ENCODE data around the gene TMEM143. TPM values are rescaled to one million over a fixed set of nuclear protein-coding genes. Genes with fewer than 3 reads are reported as not detected.
"Not testable (repeated sequence)": the region's sequence is repeated elsewhere in the genome, so short reads cannot be mapped to it uniquely, and the experiment has no call there.

The TMEM143 gene
- total RNA-seq, 4 donors from 2014 or later, result 2.8 to 13.1 (median 6.6) TPM

DNA sequence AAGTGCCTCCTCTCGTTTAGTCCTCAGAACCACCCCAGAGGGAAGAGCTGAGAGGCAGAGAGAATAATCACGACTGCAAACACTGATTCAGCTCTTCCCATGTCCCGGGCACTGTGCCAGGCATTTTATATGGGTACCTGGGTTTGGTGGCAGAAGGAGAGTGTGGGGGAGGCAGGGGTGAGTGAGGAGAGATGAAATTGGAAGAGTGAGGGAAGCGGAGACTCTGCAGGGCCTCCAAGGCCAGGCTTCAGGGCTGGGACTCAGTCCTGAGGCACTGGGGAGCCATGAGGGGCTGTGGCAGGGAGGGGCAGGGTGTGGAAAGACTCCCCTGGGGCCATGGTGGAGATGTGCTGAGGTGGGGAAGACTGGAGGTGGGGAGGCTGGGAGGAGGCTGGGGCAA is 9.2 kb upstream of the TMEM143 start:
- no peaks in the 10 kb centered on the region for H3K4me1 ChIP-seq
- 60% methylated on average over 4 of the region's 4 CpGs; no CpG with 5 or more reads in 1 of the 2 donors for WGBS, 2 donors (ENCODE audit: low coverage in 1 of 2)
- H3K27me3 ChIP-seq, result no peaks in the 10 kb centered on the region
- TF ChIP-seq POLR2A (IDR thresholded peaks at IDR 0.05) (no peak), CTCF (IDR thresholded peaks at IDR 0.05) (no peak), POLR2AphosphoS5 (IDR thresholded peaks at IDR 0.05) (no peak), EP300 (IDR thresholded peaks at IDR 0.05) (no peak)
- H3K36me3 ChIP-seq, result no peaks in the 10 kb centered on the region
- H3K9me3 ChIP-seq, result no peaks in the 10 kb centered on the region
- H3K4me3 ChIP-seq, result no peak overlapping the region
- ATAC-seq, result no peak
- no peak overlapping the region for H3K27ac ChIP-seq

DNA sequence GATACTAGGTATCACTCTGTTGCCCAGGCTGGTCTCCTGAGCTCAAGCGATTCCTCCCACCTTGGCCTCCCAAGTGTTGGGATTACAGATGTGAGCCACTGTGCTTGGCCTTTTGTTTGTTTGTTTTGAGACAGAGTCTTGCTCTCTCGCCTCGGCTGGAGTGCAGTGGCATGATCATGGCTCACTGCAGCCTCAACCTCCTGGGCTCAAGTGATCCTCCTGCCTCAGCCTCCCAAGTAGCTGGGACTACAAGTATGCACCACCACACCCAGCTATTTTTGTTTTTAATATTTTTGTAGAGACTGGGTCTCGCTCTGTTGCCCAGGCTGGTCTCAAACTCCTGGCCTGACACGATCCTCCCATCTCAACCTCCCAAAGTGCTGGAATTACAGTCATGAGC is 8.0 kb upstream of the TMEM143 start:
- not testable (repeated sequence) for H3K9me3 ChIP-seq, H3K27me3 ChIP-seq, H3K36me3 ChIP-seq, ATAC-seq, H3K4me1 ChIP-seq, H3K4me3 ChIP-seq, H3K27ac ChIP-seq
- 87 to 100% methylated on average over 1 to 5 of the region's 5 CpGs for WGBS, 2 donors (ENCODE audit: low coverage in 1 of 2)

- WGBS, 2 donors (ENCODE audit: low coverage in 1 of 2), result 49% methylated on average over 7 of the region's 7 CpGs; no CpG with 5 or more reads in 1 of the 2 donors
- no peak overlapping the region for H3K27ac ChIP-seq
These were observed 7.6 kb upstream of the TMEM143 start for GRCh38 chr19:48371367-48371766.

DNA sequence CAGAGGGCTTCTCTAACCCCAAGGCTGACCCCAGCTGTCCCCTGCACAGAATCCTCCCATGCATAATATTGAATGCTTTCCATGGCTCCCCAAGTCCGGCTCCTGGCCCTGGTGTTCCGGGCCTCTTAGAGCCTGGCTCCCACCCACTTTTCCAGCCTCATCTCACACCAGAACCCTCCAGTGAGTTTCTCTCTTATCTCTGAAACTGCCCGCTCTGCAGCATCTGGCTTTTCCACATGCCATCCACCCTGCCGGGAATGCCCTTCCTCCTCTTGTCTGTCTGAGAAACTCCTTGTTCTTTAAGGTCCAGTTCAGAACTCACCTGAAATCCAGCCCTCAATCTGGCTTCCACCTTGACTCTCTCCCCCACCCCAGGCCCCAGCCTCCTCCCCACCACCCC is 7.2 kb upstream of the TMEM143 start:
- H3K27me3 ChIP-seq, result no peaks in the 10 kb centered on the region
- ATAC-seq, result no peak
- TF ChIP-seq EP300 (IDR thresholded peaks at IDR 0.05) (no peak), POLR2A (IDR thresholded peaks at IDR 0.05) (no peak), POLR2AphosphoS5 (IDR thresholded peaks at IDR 0.05) (no peak), CTCF (IDR thresholded peaks at IDR 0.05) (no peak)
- H3K27ac ChIP-seq, result no peak overlapping the region
- H3K4me3 ChIP-seq, result no peak overlapping the region
- no peaks in the 10 kb centered on the region for H3K9me3 ChIP-seq
- H3K4me1 ChIP-seq, result no peaks in the 10 kb centered on the region
- WGBS, 2 donors (ENCODE audit: low coverage in 1 of 2), result 56 to 81% methylated on average over 2 to 4 of the region's 4 CpGs
- H3K36me3 ChIP-seq, result no peaks in the 10 kb centered on the region

More at GRCh38 chr19:48371367-48371766, 7.6 kb upstream of the TMEM143 start:
- Histone ChIP-seq H3K27me3 (no peaks in the 10 kb centered on the region), H3K9me3 (no peaks in the 10 kb centered on the region), H3K36me3 (no peaks in the 10 kb centered on the region), H3K4me1 (no peaks in the 10 kb centered on the region), H3K4me3 (no peak overlapping the region)
- TF ChIP-seq POLR2A (IDR thresholded peaks at IDR 0.05) (no peak), POLR2AphosphoS5 (IDR thresholded peaks at IDR 0.05) (no peak), EP300 (IDR thresholded peaks at IDR 0.05) (no peak), CTCF (IDR thresholded peaks at IDR 0.05) (no peak)
- no peak for ATAC-seq

- no peak for ATAC-seq
- Histone ChIP-seq H3K27ac (no peak overlapping the region), H3K27me3 (no peaks in the 10 kb centered on the region), H3K4me3 (no peak overlapping the region), H3K36me3 (no peaks in the 10 kb centered on the region), H3K9me3 (no peaks in the 10 kb centered on the region), H3K4me1 (peaks cover 0 to 7% (median 5%) of the 10 kb centered on the region in 3 donors)
- TF ChIP-seq POLR2AphosphoS5 (IDR thresholded peaks at IDR 0.05) (no peak), EP300 (IDR thresholded peaks at IDR 0.05) (no peak), POLR2A (IDR thresholded peaks at IDR 0.05) (no peak), CTCF (IDR thresholded peaks at IDR 0.05) (no peak)
- WGBS, 2 donors (ENCODE audit: low coverage in 1 of 2), result 71% methylated on average over 6 of the region's 14 CpGs; no CpG with 5 or more reads in 1 of the 2 donors
These were observed 5.2 kb upstream of the TMEM143 start for GRCh38 chr19:48368936-48369335.
